Measurements from ENCODE around the gene SIGLEC15.

DNA sequence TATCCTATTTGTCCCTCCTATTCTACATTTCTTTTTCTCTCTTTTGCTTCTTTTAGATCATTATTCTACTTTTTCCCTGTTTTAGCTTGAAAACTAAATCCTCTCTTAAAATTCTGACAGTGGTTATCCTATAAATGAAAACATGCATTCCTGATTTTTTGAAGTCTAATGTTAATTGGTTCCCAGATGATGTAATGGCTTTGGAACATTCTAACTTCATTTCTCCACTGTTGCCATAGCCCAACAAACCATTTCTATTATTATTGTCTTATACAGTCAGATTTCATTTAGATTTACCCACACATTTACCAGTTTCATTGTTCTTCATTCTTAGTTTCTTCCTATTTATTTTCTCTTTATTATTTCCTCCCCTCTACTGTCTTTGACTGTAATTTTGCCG is 36.5 kb downstream of the SIGLEC15 start:
- TF ChIP-seq, protein P1, sequence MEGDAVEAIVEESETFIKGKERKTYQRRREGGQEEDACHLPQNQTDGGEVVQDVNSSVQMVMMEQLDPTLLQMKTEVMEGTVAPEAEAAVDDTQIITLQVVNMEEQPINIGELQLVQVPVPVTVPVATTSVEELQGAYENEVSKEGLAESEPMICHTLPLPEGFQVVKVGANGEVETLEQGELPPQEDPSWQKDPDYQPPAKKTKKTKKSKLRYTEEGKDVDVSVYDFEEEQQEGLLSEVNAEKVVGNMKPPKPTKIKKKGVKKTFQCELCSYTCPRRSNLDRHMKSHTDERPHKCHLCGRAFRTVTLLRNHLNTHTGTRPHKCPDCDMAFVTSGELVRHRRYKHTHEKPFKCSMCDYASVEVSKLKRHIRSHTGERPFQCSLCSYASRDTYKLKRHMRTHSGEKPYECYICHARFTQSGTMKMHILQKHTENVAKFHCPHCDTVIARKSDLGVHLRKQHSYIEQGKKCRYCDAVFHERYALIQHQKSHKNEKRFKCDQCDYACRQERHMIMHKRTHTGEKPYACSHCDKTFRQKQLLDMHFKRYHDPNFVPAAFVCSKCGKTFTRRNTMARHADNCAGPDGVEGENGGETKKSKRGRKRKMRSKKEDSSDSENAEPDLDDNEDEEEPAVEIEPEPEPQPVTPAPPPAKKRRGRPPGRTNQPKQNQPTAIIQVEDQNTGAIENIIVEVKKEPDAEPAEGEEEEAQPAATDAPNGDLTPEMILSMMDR (IDR thresholded peaks at IDR 0.05), result no peak
- no peak for TF ChIP-seq POLR2A (IDR thresholded peaks at IDR 0.05)
